GM12892 (cell line): ENCODE results near the gene NOM1.

Experiments used
- POLR2A ChIP-seq: IDR thresholded peaks from 2 replicates; pipeline ENCODE4 v1.6.1; 2011; ENCODE audit warnings: low read depth, low read length, control low read depth
- POLR2AphosphoS5 ChIP-seq: IDR thresholded peaks from 2 replicates; pipeline ENCODE4 v1.6.1; 2011; ENCODE audit warnings: low read depth, low read length, control low read depth

DNA sequence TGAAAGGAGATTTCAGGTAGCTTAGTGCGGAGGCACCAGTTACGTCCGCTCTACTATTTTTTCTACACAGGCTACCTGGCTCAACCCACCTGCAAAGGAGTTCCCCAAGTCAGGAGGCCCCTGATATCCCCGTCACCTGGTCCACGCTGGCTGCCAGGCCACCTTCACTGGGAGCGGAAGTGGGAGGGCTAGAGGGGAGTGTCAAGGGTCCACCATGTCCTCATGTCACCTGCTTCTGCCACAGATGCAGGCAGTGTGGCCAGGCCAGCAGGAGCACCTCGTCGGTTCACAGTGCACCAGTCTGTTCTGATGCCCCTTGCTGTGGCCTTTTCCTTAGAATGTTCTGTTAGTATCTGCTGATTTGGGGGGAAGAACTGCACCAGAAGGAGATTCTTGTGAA is 16.9 kb downstream of the NOM1 start:
- TF ChIP-seq POLR2A (no peak), POLR2AphosphoS5 (no peak)
